GM12878 (cell line): ENCODE results near the gene TMEM131L.

Source experiments
- BMI1 ChIP-seq: fragments of 450-650 bp; IDR thresholded peaks from 2 replicates; pipeline ENCODE4 v1.6.1; 2016; ENCODE audit warnings: mild to moderate bottlenecking, moderate library complexity, borderline replicate concordance
- CHD2 ChIP-seq: IDR thresholded peaks from 2 replicates; pipeline ENCODE4 v1.6.1; 2011; ENCODE audit warnings: low read depth, low read length, improper control_type of control experiment, borderline replicate concordance
- JUNB ChIP-seq: IDR thresholded peaks from 2 replicates; pipeline ENCODE4 v1.6.1; 2016; ENCODE audit warnings: antibody characterized with exemption, mild to moderate bottlenecking
- MXI1 ChIP-seq: fragments of 150-350 bp; IDR thresholded peaks from 2 replicates; pipeline ENCODE4 v1.6.1; 2011; ENCODE audit warnings: low read depth, mild to moderate bottlenecking, inconsistent platforms, low read length, improper control_type of control experiment
- NFXL1 ChIP-seq: fragments of 450-650 bp; IDR thresholded peaks from 2 replicates; pipeline ENCODE4 v1.6.1; 2017; ENCODE audit warnings: antibody characterized with exemption, mild to moderate bottlenecking, borderline replicate concordance
- POLR2A ChIP-seq: IDR thresholded peaks from 2 replicates; pipeline ENCODE4 v1.6.1; 2011; ENCODE audit warnings: low read depth, mild to moderate bottlenecking, low read length
- SMARCA5 ChIP-seq: fragments of 450-650 bp; IDR thresholded peaks from 2 replicates; pipeline ENCODE4 v1.6.1; 2017; ENCODE audit warnings: mild to moderate bottlenecking
- TF ChIP-seq, protein P1 (sequence below): fragments of 450-650 bp; IDR thresholded peaks from 2 replicates; pipeline ENCODE4 v1.6.1; 2017; ENCODE audit warnings: mild to moderate bottlenecking
- TF ChIP-seq, protein P2 (sequence below), 3 experiments: IDR thresholded peaks in 2 of 3; conservative IDR thresholded peaks in 1 of 3; 2 replicates each; pipeline ENCODE4 v1.5.1; 2011; ENCODE audit warnings: low read depth in 3 of 3, low read length in 3 of 3, mild to moderate bottlenecking in 3 of 3, control low read depth in 2 of 3, moderate library complexity in 2 of 3, inconsistent platforms in 1 of 3, mixed read lengths in 1 of 3; ENCODE audit not compliant: control insufficient read depth in 2 of 3, insufficient read depth in 1 of 3; ENCODE audit errors: extremely low read depth in 1 of 3
- TF ChIP-seq, protein P3 (sequence below): IDR thresholded peaks from 2 replicates; pipeline ENCODE4 v1.6.1; 2012; ENCODE audit warnings: low read depth, low read length, improper control_type of control experiment

DNA sequence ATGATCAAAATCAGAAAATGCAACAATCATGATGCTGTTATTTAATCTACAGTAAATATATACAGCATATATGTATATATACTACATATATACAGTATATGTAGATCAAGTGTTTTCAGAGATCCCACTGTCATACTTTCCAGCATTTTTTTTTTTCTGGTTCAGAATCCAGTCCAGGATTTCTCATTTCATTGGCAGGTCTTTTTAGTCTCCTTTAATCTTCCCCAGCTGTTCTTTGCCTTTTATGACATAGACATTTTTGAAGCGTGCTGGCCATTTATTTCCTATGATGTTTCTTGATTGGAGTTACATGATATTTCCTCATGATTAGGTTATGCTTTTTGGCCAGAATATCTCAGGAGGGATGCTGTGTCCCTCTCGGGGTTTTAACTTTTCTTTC lies 125.9 kb downstream of the TMEM131L start:
- TF ChIP-seq CHD2 = no peak
- TF ChIP-seq, protein P1, sequence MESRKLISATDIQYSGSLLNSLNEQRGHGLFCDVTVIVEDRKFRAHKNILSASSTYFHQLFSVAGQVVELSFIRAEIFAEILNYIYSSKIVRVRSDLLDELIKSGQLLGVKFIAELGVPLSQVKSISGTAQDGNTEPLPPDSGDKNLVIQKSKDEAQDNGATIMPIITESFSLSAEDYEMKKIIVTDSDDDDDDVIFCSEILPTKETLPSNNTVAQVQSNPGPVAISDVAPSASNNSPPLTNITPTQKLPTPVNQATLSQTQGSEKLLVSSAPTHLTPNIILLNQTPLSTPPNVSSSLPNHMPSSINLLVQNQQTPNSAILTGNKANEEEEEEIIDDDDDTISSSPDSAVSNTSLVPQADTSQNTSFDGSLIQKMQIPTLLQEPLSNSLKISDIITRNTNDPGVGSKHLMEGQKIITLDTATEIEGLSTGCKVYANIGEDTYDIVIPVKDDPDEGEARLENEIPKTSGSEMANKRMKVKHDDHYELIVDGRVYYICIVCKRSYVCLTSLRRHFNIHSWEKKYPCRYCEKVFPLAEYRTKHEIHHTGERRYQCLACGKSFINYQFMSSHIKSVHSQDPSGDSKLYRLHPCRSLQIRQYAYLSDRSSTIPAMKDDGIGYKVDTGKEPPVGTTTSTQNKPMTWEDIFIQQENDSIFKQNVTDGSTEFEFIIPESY = no peak
- no peak for TF ChIP-seq SMARCA5
- no peak for TF ChIP-seq MXI1
- TF ChIP-seq, protein P2, sequence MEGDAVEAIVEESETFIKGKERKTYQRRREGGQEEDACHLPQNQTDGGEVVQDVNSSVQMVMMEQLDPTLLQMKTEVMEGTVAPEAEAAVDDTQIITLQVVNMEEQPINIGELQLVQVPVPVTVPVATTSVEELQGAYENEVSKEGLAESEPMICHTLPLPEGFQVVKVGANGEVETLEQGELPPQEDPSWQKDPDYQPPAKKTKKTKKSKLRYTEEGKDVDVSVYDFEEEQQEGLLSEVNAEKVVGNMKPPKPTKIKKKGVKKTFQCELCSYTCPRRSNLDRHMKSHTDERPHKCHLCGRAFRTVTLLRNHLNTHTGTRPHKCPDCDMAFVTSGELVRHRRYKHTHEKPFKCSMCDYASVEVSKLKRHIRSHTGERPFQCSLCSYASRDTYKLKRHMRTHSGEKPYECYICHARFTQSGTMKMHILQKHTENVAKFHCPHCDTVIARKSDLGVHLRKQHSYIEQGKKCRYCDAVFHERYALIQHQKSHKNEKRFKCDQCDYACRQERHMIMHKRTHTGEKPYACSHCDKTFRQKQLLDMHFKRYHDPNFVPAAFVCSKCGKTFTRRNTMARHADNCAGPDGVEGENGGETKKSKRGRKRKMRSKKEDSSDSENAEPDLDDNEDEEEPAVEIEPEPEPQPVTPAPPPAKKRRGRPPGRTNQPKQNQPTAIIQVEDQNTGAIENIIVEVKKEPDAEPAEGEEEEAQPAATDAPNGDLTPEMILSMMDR (IDR thresholded peaks at IDR 0.05 in 2 of 3, conservative IDR thresholded peaks at IDR 0.05 in 1 of 3; ENCODE audit: control insufficient read depth in 2 of 3, extremely low read depth in 1 of 3, insufficient read depth in 1 of 3, low read depth in 3 of 3, low read length in 3 of 3) = no peak
- TF ChIP-seq POLR2A = no peak
- TF ChIP-seq JUNB = no peak
- TF ChIP-seq, protein P3, sequence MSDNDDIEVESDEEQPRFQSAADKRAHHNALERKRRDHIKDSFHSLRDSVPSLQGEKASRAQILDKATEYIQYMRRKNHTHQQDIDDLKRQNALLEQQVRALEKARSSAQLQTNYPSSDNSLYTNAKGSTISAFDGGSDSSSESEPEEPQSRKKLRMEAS = no peak
- no peak for TF ChIP-seq NFXL1
- TF ChIP-seq BMI1 = no peak
